Hematopoietic multipotent progenitor cell treated with erythropoietin and hydrocortisone succinate and interleukin-3 and kit ligand, for 4 days (in vitro differentiated cells): Measurements from ENCODE around the gene MSANTD7.
"Not testable (repeated sequence)": the region's sequence is repeated elsewhere in the genome, so short reads cannot be mapped to it uniquely, and the experiment has no call there.

ENCODE experiments used
- DNase-seq: peaks from one replicate; pipeline ENCODE4 v3.0.0-alpha.2; 2015

Gene MSANTD7

DNA sequence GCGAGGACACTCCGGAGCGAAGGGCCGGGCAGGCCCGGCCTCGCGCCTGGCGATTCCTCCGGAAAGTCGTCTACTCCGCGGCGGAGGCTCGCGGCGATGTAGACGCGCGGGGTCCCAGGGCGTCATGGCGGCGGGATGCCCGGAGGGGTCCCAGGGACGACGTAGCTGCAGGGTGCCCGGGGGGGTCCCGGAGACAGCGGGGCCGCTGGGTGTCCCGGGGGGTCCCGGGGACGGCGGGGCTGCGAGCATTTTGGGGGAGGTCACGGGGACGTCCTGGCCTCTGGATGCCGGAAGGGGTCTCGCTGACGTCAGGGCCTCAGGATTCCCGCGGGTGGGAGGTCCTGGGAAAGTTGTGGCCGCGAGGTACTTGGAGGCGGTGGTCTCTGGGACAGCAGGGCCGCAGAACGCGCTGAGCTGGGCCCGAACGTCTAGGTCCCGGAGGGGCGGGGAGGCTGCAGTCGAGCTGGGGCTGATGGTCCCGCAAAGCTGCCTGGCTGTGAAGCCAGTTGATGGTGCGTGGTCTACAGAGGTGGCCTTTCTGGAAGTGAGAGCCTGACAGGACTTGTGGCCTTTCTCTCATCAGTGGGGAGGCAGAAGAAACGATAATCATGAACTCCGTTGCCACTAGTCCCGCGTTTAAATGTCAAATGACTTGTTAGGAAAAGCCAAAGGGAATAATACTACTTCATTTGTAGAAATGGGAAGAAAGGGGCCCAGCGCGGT is 637 bp downstream of the MSANTD7 start:
- DNase-seq, result peak; percentile 55

DNA sequence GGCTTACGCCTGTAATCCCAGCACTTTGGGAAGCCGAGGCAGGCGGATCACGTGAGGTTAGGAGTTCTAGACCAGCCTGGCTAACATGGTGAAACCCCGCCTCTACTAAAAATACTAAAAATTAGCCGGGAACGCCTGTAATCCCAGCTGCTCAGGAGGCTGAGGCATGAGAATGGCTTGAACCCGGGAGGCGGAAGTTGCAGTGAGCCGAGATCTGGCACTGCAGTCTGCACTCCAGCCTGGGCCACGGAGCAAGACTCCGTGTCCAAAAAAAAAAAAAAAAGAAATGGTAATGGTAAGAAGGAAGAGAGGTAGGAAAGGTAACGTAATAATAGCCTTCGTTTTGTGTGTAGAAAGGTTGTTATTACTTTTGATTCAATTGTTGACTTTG is 1.2 kb downstream of the MSANTD7 start:
- peak; percentile 35 for DNase-seq

DNA sequence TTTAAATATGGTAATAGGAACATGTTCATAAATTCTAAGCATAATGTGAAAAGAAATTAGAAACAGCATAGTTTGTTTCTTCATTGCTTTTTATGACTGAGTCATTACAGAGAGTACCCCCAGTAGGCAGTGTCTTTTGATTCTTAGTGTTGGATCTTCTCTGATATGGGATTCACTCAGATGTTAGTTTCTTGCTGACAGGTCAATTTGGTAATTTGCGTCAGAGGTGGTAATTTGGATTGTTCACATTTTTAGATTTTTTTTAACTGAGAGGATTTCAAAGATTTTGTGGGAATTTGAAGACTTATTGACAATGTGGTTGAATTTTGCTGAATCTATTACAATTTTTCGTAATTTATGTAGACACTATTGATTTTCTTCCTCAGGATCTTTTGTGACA is 2.1 kb downstream of the MSANTD7 start:
- no peak for DNase-seq

DNA sequence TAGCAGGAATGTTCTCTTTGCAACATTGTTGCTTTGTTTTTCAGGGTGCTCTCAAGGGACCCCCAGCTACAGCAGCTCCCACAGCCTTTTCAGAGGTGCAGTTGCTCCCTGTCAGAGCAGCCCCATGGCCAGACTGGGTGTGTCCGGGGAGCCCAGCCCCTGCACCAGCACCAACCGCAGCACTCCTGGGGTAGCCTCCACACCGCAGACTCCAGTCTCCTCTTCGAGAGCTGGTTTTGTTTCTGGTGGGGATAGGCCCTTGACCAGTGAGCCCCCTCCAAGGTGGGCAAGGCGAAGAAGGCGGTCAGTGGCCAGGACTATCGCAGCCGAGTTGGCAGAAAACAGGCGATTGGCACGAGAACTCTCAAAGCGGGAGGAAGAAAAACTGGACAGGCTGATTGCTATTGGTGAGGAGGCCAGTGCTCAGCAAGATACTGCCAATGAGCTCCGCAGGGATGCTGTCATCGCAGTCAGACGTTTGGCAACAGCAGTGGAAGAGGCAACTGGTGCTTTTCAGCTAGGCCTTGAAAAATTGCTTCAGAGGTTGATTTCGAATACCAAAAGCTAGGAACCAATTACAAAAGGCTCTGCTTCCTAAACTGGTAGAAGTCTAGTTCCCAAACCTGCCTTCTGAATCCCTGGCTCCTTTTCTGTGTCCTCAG is 5.4 kb downstream of the MSANTD7 start:
- no peak for DNase-seq

DNA sequence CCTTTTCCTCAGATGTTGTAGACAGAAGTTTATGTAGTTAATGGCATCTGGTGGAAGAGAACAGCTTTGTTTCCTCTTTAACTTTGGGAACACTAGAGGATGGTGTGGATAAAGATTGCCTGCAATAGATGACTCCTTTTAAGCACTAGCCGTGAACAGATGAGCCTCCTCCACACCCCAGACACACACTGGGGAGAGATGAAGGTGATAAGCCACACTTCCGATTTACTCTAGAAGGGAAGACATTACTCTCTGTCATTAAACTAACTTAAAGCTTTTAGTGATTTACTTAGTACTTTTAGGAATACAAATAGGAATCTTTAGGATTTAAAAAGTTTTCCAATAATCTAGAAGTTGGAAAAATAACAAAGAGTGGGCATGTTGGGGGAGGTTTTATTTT is 6.8 kb downstream of the MSANTD7 start:
- DNase-seq, result no peak

DNA sequence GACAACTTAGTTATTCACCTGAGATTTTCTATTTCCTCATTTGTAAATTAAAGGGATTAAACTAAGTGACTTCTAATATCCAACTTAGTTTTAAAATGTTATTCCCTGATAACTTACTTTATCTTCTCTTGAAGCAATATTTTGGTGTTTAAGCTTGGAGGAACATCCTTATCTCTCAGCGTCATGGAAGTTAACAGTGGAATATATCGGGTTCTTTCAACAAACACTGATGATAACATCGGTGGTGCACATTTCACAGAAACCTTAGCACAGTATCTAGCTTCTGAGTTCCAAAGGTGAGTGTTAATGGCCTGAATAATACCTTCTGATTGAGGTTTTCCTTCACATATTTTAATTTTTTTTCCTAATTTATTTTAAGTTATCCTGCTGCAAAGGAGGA is 14.1 kb downstream of the MSANTD7 start:
- no peak for DNase-seq

DNA sequence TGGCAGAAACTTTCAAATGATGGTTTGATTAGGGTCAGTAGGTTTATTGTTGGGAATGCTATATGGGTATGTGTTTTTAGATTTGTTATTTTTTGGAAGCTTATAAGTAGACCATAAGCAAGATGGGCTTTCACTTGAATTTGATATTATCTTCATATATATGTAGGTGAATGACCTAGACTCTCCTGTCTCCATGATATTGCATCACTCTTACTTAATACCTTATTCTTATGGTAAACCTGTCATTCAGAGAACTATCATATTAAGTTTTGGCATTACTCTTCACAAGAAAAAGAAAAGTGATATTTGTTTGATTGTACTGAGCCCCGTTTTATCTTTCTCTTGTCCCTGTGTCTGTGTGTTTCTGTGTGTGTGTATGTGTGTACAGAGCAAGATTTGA is 17.3 kb downstream of the MSANTD7 start:
- DNase-seq, result no peak

DNA sequence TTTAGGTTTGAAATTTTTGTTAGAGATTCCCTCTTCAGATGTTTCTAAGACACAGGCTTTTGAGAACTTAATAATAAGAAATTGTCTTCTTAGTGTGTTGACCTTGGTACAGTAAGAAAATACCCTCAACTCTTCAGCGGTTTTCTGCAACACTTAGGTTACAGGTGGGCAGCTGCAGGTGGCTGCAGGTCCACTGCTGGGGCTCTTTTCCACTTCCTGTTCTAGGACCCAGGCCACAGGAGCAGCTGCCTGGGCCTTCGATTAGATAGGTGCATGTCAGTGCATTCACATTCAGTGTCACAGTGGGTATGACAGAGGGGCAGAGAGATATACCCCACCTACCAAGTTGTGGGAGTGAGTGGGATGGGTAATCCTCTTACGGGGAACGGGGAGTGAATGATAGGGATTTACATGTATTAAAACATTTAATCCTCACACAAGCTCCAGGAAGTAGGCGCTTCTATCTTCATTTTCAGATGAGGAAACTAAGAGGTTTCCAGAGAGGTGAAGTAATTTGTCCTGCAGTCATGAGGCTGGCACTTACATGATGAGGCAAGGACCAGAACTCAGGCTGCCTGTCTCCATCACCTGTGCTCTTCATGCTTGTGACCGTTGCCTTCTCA is 20.3 kb downstream of the MSANTD7 start:
- no peak for DNase-seq

DNA sequence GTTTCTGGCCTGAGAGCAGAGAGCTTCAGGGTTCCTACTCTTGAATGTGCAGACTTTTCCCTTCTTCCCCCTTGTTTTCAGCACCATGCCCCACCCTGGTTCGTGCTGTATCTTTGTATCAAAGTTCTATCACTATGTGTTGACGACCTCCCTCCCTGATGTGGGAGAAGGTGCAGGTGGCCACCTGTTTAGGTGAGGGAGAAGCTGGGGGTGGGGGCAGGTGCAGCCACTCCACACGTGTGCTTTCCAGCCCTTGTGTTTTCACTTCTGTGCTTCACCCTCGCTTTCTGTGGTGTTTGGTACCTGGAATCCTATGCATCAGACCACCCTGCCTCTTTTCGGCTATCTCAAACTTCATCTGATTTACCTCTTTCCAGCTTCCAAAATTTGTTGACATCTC is 20.9 kb downstream of the MSANTD7 start:
- DNase-seq, result no peak

DNA sequence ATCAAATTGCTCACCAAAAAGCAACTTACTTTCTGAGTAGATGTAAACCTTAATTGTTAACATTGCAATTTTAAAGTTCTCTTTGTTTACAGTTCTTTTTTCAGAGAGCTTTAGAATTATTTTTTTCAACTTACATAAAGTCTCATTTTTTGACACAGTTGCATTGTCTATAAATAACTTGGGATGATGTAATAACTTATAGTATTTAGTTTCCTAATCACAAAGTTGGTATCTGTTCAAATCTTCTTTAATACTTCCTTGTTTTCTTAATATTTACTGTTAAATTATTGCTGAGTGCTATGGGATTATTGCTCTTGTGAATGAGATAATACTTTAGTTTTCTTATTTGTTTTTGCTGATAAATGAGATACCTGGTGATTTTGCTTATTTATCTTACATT is 21.7 kb downstream of the MSANTD7 start:
- DNase-seq, result no peak

DNA sequence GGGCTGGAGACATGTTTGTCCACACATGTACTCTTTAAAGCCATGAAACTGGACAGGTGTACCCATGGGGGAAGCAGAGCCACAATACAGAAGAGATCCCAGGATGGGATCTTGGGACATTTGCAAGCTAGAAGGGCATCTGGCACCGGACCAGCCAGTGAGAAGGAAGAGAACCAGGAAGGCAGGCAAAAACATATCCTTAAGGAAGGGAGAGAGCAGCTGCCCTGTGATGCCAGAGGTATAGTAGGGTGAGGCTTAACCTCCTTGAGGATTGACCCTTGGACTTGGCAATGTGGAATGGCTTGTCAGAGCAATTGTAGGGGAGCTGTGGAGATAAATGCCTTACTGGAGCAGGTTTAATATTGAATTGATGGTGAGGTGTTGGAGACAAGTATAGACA is 22.7 kb downstream of the MSANTD7 start:
- DNase-seq, result no peak

DNA sequence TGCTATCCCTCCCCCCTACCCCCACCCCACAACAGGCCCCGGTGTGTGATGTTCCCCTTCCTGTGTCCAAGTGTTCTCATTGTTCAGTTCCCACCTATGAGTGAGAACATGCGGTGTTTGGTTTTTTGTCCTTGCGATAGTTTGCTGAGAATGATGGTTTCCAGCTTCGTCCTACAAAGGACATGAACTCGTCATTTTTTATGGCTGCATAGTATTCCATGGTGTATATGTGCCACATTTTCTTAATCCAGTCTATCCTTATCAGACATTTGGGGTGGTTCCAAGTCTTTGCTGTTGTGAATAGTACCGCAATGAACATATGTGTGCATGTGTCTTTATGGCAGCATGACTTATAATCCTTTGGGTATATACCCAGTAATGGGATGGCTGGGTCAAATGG is 26.4 kb downstream of the MSANTD7 start:
- not testable (repeated sequence) for DNase-seq

DNA sequence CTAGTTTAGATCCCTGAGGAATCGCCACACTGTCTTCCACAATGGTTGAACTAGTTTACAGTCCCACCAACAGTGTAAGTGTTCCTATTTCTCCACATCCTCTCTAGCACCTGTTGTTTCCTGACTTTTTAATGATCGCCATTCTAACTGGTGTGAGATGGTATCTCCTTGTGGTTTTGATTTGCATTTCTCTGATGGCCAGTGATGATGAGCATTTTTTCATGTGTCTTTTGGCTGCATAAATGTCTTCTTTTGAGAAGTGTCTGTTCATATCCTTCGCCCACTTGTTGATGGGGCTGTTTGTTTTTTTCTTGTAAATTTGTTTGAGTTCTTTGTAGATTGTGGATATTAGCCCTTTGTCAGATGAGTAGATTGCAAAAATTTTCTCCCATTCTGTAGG is 26.8 kb downstream of the MSANTD7 start:
- not testable (repeated sequence) for DNase-seq

DNA sequence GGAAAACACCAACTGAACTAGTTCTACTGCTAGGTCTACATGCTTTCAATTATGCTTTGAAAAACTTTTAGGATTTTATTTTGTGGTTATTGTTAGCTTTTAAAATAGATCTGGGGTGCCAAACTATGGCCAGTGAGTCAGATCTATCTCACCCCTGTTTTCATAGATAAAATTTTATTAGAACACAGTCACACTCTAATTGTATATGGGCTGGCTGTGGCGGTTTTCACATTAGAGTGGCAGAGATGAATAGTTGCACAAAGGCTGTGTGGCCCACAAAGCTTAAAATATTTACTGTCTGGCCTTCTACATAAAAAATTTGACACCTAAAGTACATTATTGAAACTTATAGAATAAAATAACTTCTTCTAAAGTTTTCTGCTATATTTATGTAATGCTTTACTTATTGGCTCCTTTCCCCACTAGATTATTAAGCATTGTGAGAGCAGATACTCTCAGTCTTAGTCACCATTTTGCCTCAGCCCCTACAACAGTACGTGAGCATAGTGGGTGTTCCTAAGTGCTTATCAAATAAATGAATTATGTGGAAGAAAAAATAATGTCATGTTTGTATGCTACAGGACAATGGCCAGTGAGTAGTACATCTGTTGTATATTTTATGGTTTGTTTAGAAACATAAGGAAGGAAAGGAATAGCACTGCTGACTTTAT is 35.1 kb downstream of the MSANTD7 start:
- peak; percentile 52 for DNase-seq

DNA sequence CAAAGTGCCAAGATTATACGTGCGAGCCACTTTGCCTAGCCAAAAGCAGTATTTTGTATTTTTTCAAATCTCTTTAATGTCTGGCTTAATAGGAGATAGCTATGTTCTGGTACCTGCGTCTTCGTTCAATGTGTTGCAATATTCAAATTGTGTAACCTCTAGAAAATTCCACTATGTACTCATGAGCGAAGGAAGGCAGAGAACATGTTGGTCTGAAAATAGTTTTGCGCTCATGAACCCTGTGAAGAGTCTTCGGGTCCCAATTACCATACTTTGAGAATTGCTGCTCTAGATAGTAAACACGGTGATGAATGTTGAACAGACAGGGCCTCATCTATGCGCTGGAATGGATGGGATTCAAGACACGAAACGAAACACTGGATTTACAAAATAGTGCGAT is 37.8 kb downstream of the MSANTD7 start:
- no peak for DNase-seq

DNA sequence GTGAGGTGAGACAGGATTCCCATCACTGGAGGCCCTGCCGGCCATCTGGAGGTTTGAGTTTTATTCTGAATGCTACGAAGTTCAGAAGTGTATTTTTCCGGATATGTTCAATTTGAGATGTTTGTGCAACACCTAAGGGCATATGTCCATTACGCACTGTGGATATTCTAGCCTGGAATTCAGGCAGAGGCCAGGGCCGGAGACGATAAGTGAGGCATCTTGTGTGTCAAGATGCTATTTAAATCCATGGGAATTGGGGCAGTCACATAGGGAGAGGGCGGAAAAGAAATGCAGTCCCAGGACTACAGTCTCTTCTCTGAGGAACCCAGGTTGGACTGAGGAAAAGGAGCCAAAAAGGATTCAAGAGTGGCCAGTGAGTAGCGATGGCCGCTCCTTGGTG is 38.7 kb downstream of the MSANTD7 start:
- no peak for DNase-seq

DNA sequence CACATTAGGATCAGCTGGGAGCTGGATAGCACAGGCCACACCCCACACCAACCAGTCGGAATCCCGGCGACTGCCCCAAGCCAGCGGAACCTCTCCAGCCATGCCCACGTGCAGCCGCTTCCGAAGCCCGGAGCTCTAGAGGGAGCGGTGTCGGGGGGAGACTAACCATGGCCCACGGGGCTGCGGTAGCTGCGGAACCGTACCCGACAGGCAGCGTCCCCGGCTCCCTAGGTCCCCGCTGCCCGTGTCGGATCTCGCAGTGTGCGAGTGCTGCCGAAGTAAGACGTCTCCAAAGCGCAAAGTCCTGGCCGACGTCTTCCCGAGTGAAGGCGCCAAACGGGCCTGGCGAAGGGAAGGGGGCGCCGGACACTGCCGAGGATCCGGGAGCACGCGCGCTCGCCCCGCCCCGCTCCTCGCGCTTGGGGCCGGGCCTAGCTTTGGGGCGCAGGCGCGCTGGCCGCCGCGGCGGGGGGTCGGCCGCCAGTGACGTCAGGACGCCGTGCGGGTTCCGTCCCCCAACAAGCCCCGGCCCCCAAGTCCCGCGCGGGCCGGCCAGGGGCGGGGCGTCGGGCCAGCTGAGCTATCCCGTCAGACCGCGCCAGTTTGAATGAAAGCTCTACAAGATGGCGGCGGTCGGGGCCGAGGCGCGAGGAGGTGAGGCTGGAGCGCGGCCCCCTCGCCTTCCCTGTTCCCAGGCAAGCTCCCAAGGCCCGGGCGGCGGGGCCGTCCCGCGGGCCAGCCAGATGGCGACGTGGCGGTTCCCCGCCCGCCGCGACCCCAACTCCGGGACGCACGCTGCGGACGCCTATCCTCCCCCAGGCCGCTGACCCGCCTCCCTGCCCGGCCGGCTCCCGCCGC is 40.4 kb downstream of the MSANTD7 start, which contains the start of gene SUV39H2:
SUV39H2 (plus strand) TSS at position 601 of the 858 bp plus-strand sequence; CDS start at position 624, 23 bp downstream.
- DNase-seq, result peak; percentile 98

DNA sequence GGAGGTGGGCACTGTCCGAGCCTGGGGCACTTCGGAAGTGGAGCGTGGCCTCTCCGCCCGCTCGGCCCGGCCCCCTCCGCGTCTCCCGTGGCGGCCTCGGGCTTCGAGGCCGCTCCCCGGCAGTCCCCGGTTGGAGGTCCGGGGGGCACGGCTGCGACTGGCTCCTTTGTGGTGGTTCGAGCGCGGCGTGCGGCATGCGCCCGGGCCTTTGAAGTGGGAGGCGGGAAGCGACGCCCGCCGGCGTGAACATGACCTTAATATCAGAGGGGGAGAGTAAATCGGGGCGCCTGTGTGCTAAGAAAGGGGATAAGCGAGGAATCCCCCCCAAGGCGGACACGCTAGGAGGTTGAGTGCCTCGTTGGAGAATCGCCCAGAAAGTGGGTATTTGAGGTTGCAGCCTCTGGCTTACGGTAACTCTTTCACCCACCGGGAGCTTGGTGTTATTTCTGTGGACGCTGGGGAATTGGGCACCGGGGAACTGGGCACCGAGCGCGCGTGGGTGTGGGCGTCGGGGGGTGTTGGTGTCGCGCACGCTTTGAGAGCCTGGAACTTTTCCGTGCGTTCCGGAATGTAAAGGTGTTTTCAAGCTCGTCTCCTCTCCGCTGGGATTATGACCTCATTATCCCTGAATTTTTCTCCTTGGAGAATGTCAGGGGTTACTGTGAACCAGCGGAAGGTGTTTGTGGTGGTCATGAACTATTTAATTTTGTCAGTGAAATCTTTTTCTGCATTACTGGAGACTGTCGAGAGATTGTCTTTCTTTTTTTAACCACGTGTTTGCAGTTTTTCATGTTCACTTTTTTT is 41.2 kb downstream of the MSANTD7 start:
- DNase-seq, result peak; percentile 61

DNA sequence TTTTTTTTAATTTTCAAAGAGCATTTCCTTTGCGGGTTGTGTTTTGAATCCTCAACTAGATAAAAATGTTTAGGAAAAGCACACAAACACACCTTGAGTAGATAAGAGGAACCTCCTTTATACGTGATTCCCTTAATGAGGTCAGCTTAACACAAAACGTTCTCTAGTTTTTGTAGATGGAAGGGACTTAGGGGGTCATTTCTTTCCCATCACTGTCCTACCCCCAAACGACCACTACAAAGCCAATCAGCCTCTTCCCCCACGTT is 41.8 kb downstream of the MSANTD7 start:
- DNase-seq, result peak; percentile 27

DNA sequence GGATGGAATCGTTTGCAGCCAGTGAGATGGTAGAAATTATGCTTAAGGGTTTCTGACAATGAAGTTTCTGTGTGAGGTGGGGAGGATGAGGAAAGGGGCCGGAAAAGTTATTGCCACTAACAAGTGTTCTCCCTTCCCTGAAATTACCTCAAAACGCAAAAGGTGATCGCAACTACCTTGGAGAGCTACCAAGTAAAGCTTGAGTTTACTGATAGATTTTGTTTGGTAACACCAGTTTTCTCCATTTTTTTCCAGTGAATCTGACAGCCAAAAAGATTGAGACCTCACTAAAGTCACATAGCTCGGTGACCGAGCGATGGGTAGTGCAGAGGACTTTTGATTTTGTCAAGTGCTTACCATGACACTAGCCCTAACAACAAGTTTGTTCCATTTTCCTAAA is 42.1 kb downstream of the MSANTD7 start:
- DNase-seq, result peak; percentile 30

DNA sequence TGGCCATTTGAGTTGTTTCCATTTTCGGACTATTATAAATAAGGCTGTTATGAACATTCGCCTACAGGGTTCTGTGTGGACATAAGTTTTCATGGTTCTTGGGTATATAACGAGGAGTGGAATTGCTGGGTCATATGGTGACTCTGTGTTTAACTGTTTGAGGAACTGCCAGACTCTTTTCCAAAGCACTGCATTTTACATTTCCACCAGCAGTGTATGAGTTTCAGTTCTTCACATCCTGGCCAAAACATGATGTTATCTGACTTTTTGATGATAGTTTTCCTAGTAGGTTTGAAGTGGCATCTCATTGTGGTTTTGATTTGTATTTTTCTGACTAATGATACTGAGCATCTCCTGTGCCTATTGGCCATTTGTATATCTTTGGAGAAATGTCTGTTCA is 46.0 kb downstream of the MSANTD7 start:
- peak; percentile 32 for DNase-seq
